A673 (cell line): Measurements from ENCODE around the gene HTR1B. TPM values are rescaled to one million over a fixed set of nuclear protein-coding genes. Genes with fewer than 3 reads are reported as not detected.
A peak's percentile ranks its signal among the peaks of the same experiment; 100 is the strongest.

Experiments
- BruUV-seq: library from RNA; stranded (reverse); fragments of 400-500 nt; replicated peaks from 2 replicates; lab custom pipeline; 2021; lab: Mats Ljungman, UMichigan
- CTCF ChIA-PET: fragments of 300-600 bp; sonication (Branson Sonifier 250); formaldehyde crosslinking; loops from one replicate; lab custom pipeline; 2022; ENCODE audit warnings: antibody characterized with exemption; lab: Charles Lee
- POLR2A ChIA-PET: fragments of 300-600 bp; sonication (Branson Sonifier 250); formaldehyde crosslinking; loops from one replicate; lab custom pipeline; 2022; ENCODE audit warnings: antibody characterized with exemption; ENCODE audit not compliant: low non-redundant PET; lab: Charles Lee
- DNase-seq: peaks from one replicate; pipeline ENCODE4 v3.0.0-alpha.2; 2015; ENCODE audit warnings: low spot score
- H3K27ac ChIP-seq: fragments of 200-600 bp; sonication (generic); 2 replicates; pipeline ENCODE4 v1.5.1; 2016; ENCODE audit warnings: mixed run types, low read depth, mild to moderate bottlenecking, mixed read lengths, antibody characterized with exemption, low read length; ENCODE audit not compliant: poor library complexity, severe bottlenecking
- H3K27me3 ChIP-seq: fragments of 200-600 bp; sonication (generic); replicated peaks from 2 replicates; pipeline ENCODE4 v1.6.1; 2017; ENCODE audit warnings: mixed run types, low read depth, mild to moderate bottlenecking, mixed read lengths, antibody characterized with exemption, low read length; ENCODE audit not compliant: insufficient read depth, poor library complexity
- H3K36me3 ChIP-seq: fragments of 200-600 bp; sonication (generic); 2 replicates; pipeline ENCODE4 v1.6.1; 2016; ENCODE audit warnings: mixed run types, mild to moderate bottlenecking, mixed read lengths, antibody characterized with exemption, low read length; ENCODE audit not compliant: insufficient read depth, poor library complexity, severe bottlenecking
- H3K4me1 ChIP-seq: fragments of 200-600 bp; sonication (generic); 2 replicates; pipeline ENCODE4 v1.6.1; 2017; ENCODE audit warnings: mixed run types, mild to moderate bottlenecking, mixed read lengths, antibody characterized with exemption, low read length; ENCODE audit not compliant: insufficient read depth, poor library complexity, severe bottlenecking
- H3K4me3 ChIP-seq: fragments of 200-600 bp; sonication (generic); 2 replicates; pipeline ENCODE4 v1.5.1; 2016; ENCODE audit warnings: low read depth, mixed run types, mild to moderate bottlenecking, mixed read lengths, low read length; ENCODE audit not compliant: poor library complexity, severe bottlenecking
- H3K9me3 ChIP-seq: fragments of 200-600 bp; sonication (generic); 2 replicates; pipeline ENCODE4 v1.6.1; 2016; ENCODE audit warnings: mixed run types, low read depth, mild to moderate bottlenecking, mixed read lengths, antibody characterized with exemption, low read length; ENCODE audit not compliant: poor library complexity, severe bottlenecking
- CTCF ChIP-seq: fragments of 300-800, 200-600 bp; sonication (generic); conservative IDR thresholded peaks from 2 replicates; pipeline ENCODE4 v1.5.1; 2017; ENCODE audit warnings: low read depth, mild to moderate bottlenecking, antibody characterized with exemption, low read length, moderate library complexity, mixed read lengths
- EZH2 ChIP-seq: fragments of 200-600 bp; sonication (generic); IDR thresholded peaks from 2 replicates; pipeline ENCODE4 v1.6.1; 2017; ENCODE audit warnings: borderline replicate concordance, low read depth, mild to moderate bottlenecking, mixed read lengths, antibody characterized with exemption, low read length; ENCODE audit not compliant: poor library complexity, severe bottlenecking
- intact Hi-C: fragments of 100-400 bp; cut with micrococcal nuclease; formaldehyde crosslinking; loops from one replicate; pipeline ENCODE4 v1.10.0; 2022; ENCODE audit not compliant: unreplicated experiment
- total RNA-seq: library from RNA; stranded (reverse); gene quantifications from 2 replicates; pipeline ENCODE4 v1.2.3, GENCODE V29; 2021

Gene HTR1B
- total RNA-seq, 1 experiment from 2014 or later, result not detected

- POLR2A ChIA-PET, result no interaction called here
- Histone ChIP-seq H3K4me3 (no peak overlapping the region), H3K9me3 (no peaks in the 10 kb centered on the region), H3K27me3 (peaks cover 42% of the 10 kb centered on the region), H3K27ac (no peak overlapping the region), H3K36me3 (no peaks in the 10 kb centered on the region), H3K4me1 (peaks cover 4% of the 10 kb centered on the region)
- DNase-seq, result no peak
- BruUV-seq, result no TSS peak
- TF ChIP-seq EZH2 (no peak), CTCF (no peak)
- intact Hi-C loops, result no loop called here
- CTCF ChIA-PET, result no interaction called here
Measured at GRCh38 chr6:77468939-77469338, 5.6 kb upstream of the HTR1B start.

- Histone ChIP-seq H3K4me1 (peaks cover 4% of the 10 kb centered on the region), H3K4me3 (peak overlapping the region; percentile 40), H3K36me3 (no peaks in the 10 kb centered on the region), H3K27ac (no peak overlapping the region), H3K27me3 (peaks cover 64% of the 10 kb centered on the region), H3K9me3 (no peaks in the 10 kb centered on the region)
- intact Hi-C loops, result no loop called here
- no TSS peak for BruUV-seq
- ChIA-PET POLR2A (no interaction called here), CTCF (no interaction called here)
- peak; percentile 9 for DNase-seq
- TF ChIP-seq EZH2, result no peak
- no peak for TF ChIP-seq CTCF
Measured at GRCh38 chr6:77466451-77467437, 3.5 kb upstream of the HTR1B start.

- H3K4me3 ChIP-seq, result peak overlapping the region; percentile 40
- no peaks in the 10 kb centered on the region for H3K36me3 ChIP-seq
- peaks cover 4% of the 10 kb centered on the region for H3K4me1 ChIP-seq
- H3K27ac ChIP-seq, result no peak overlapping the region
- peaks cover 68% of the 10 kb centered on the region for H3K27me3 ChIP-seq
- TF ChIP-seq CTCF, result peak; percentile 56
- TF ChIP-seq EZH2, result no peak
- CTCF ChIA-PET, result no interaction called here
- DNase-seq, result peak; percentile 61
- POLR2A ChIA-PET, result no interaction called here
- intact Hi-C loops, result no loop called here
- H3K9me3 ChIP-seq, result no peaks in the 10 kb centered on the region
- no TSS peak for BruUV-seq
Measured at GRCh38 chr6:77466055-77466450, 2.8 kb upstream of the HTR1B start.
